GM23338 (cell line): ENCODE measurements around the gene GPD2. TPM values are rescaled to one million over a fixed set of nuclear protein-coding genes. Genes with fewer than 3 reads are reported as not detected.

Source experiments
- ATAC-seq: fragments of 200-7000 bp; cut with Tn5 transposase; 3 replicates; pipeline ENCODE4 v1.9.1; 2020
- DNase-seq: peaks from one replicate; pipeline ENCODE4 v3.0.0-alpha.2; 2015; ENCODE audit warnings: low spot score
- H2AFZ ChIP-seq: fragments of 200-600 bp; sonication (generic); 2 replicates; pipeline ENCODE4 v1.8.0; 2016; ENCODE audit warnings: antibody characterized with exemption, mild to moderate bottlenecking, moderate library complexity
- H3F3A ChIP-seq: fragments of 200-600 bp; sonication (generic); replicated peaks from 2 replicates; pipeline ENCODE4 v1.8.0; 2017; ENCODE audit warnings: antibody characterized with exemption, mixed run types, low read depth
- H3K27ac ChIP-seq: fragments of 200-600 bp; sonication (generic); 2 replicates; pipeline ENCODE4 v1.6.1; 2016; ENCODE audit warnings: low read depth
- H3K27me3 ChIP-seq: fragments of 200-600 bp; sonication (generic); 2 replicates; pipeline ENCODE4 v1.8.0; 2016; ENCODE audit warnings: mild to moderate bottlenecking, mixed run types, moderate library complexity; ENCODE audit not compliant: insufficient read depth
- H3K36me3 ChIP-seq: fragments of 200-600 bp; sonication (generic); 2 replicates; pipeline ENCODE4 v1.8.0; 2016; ENCODE audit warnings: mild to moderate bottlenecking; ENCODE audit not compliant: insufficient read depth
- H3K4me1 ChIP-seq: fragments of 200-600 bp; sonication (generic); 2 replicates; pipeline ENCODE4 v1.8.0; 2016; ENCODE audit warnings: mild to moderate bottlenecking, moderate library complexity; ENCODE audit not compliant: insufficient read depth
- H3K4me2 ChIP-seq: fragments of 200-600 bp; sonication (generic); 2 replicates; pipeline ENCODE4 v1.7.1; 2017; ENCODE audit warnings: mixed run types
- H3K4me3 ChIP-seq: fragments of 200-600 bp; sonication (generic); 2 replicates; pipeline ENCODE4 v1.6.1; 2016; ENCODE audit warnings: mixed run types
- H3K79me2 ChIP-seq: fragments of 200-600 bp; sonication (generic); replicated peaks from 2 replicates; pipeline ENCODE4 v1.8.0; 2017; ENCODE audit warnings: mild to moderate bottlenecking; ENCODE audit not compliant: insufficient read depth
- H3K9me2 ChIP-seq: fragments of 200-600 bp; sonication (generic); 2 replicates; pipeline ENCODE4 v1.8.0; 2017; ENCODE audit not compliant: insufficient read depth
- H4K20me1 ChIP-seq: fragments of 200-600 bp; sonication (generic); replicated peaks from 2 replicates; pipeline ENCODE4 v1.8.0; 2017; ENCODE audit warnings: mild to moderate bottlenecking; ENCODE audit not compliant: insufficient read depth
- H3K27ac Mint-ChIP-seq: 2 replicates; pipeline ENCODE4 v1.8.0; 2020; ENCODE audit warnings: inconsistent platforms, mild to moderate bottlenecking, moderate library complexity, mixed read lengths
- H3K27me3 Mint-ChIP-seq: 3 replicates; pipeline ENCODE4 v1.8.0; 2022; ENCODE audit warnings: low read depth, mild to moderate bottlenecking, moderate library complexity, mixed read lengths, inconsistent platforms; ENCODE audit not compliant: insufficient read depth, poor library complexity
- H3K36me3 Mint-ChIP-seq: 3 replicates; pipeline ENCODE4 v1.8.0; 2021; ENCODE audit warnings: low read depth, mild to moderate bottlenecking, inconsistent platforms, moderate library complexity, mixed read lengths
- H3K4me1 Mint-ChIP-seq: 3 replicates; pipeline ENCODE4 v1.8.0; 2020; ENCODE audit warnings: mild to moderate bottlenecking, inconsistent platforms, mixed read lengths
- H3K4me3 Mint-ChIP-seq: 3 replicates; pipeline ENCODE4 v1.8.0; 2021; ENCODE audit warnings: moderate library complexity, mild to moderate bottlenecking, inconsistent platforms, mixed read lengths
- H3K9me3 Mint-ChIP-seq: 3 replicates; pipeline ENCODE4 v1.8.0; 2020; ENCODE audit warnings: moderate library complexity, mild to moderate bottlenecking, inconsistent platforms, mixed read lengths
- CREB1 ChIP-seq: fragments of 250-450 bp; sonication (Bioruptor Pico); IDR thresholded peaks from 2 replicates; pipeline ENCODE4 v1.5.0; 2020; ENCODE audit warnings: low read depth, mild to moderate bottlenecking, moderate library complexity
- EZH2 ChIP-seq: fragments of 200-600 bp; sonication (generic); IDR thresholded peaks from one replicate; pipeline ENCODE4 v1.8.0; 2017; ENCODE audit warnings: antibody characterized with exemption, mild to moderate bottlenecking, low read depth; ENCODE audit not compliant: unreplicated experiment
- EZH2phosphoT487 ChIP-seq: fragments of 200-600 bp; sonication (generic); IDR thresholded peaks from one replicate; pipeline ENCODE4 v1.8.1; 2018; ENCODE audit warnings: antibody characterized with exemption; ENCODE audit not compliant: unreplicated experiment
- POLR2AphosphoS5 ChIP-seq: IDR thresholded peaks from 2 replicates; pipeline ENCODE4 v1.6.1; 2016; ENCODE audit warnings: antibody characterized with exemption, low read depth
- STAT1 ChIP-seq: IDR thresholded peaks from one replicate; pipeline ENCODE4 v1.6.1; 2016; ENCODE audit warnings: antibody characterized with exemption; ENCODE audit not compliant: unreplicated experiment
- ZNF114 ChIP-seq: fragments of 250-450 bp; sonication (Bioruptor Pico); IDR thresholded peaks from 2 replicates; pipeline ENCODE4 v1.5.0; 2020; ENCODE audit warnings: mild to moderate bottlenecking, moderate library complexity
- ZNF331 ChIP-seq: fragments of 250-450 bp; sonication (Bioruptor Pico); IDR thresholded peaks from 2 replicates; pipeline ENCODE4 v1.5.0; 2020; ENCODE audit warnings: low read depth, mild to moderate bottlenecking, moderate library complexity
- polyA plus RNA-seq: library from polyadenylated mRNA; unstranded; fragments of >200 nt; fragmentation: Nextera tagmentation; extraction: Ambion mirVana; gene quantifications from 2 replicates; pipeline ENCODE4 v1.2.1, GENCODE V29; 2016
- total RNA-seq: library from RNA; depleted of rRNA; stranded (reverse); fragments of >200 nt; shearing (Covaris generic); gene quantifications from 2 replicates; pipeline ENCODE4 v1.2.3, GENCODE V29; 2014
- TF ChIP-seq, protein P1 (sequence below): IDR thresholded peaks from one replicate; pipeline ENCODE4 v1.6.1; 2018; ENCODE audit warnings: antibody characterized with exemption; ENCODE audit not compliant: unreplicated experiment
- TF ChIP-seq, protein P2 (sequence below): fragments of 250-450 bp; sonication (Bioruptor Pico); IDR thresholded peaks from 2 replicates; pipeline ENCODE4 v1.5.0; 2020; ENCODE audit warnings: mild to moderate bottlenecking, moderate library complexity
- TF ChIP-seq, protein P3 (sequence below): IDR thresholded peaks from 2 replicates; pipeline ENCODE4 v1.6.1; 2016; ENCODE audit warnings: antibody characterized with exemption

GPD2 gene
- total and polyA plus RNA-seq, 2 experiments from 2014 or later: 9.4 to 67.4 TPM

DNA sequence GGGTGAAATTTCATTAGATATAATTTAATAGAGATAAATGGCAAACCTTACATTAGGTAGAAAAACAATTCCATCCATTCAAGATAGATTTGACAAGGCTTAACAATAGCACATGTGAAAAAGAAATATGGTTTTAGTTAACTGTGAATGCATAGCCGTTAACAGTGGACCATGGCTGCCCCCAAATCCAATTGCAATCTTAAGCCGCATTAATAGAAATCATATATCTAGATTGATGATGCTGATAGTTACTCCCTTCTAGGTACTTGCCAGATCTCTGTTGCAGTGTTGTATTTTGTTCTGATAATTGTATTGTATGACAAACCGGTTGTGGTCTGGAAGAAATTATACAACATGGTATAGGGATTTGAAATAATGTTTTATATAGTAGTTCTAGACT lies 139.8 kb downstream of the GPD2 start (continued):
- no peak for TF ChIP-seq CREB1 (CRISPR knock-in tag)
- TF ChIP-seq POLR2AphosphoS5: no peak
- TF ChIP-seq EZH2: no peak
- TF ChIP-seq, protein P1, sequence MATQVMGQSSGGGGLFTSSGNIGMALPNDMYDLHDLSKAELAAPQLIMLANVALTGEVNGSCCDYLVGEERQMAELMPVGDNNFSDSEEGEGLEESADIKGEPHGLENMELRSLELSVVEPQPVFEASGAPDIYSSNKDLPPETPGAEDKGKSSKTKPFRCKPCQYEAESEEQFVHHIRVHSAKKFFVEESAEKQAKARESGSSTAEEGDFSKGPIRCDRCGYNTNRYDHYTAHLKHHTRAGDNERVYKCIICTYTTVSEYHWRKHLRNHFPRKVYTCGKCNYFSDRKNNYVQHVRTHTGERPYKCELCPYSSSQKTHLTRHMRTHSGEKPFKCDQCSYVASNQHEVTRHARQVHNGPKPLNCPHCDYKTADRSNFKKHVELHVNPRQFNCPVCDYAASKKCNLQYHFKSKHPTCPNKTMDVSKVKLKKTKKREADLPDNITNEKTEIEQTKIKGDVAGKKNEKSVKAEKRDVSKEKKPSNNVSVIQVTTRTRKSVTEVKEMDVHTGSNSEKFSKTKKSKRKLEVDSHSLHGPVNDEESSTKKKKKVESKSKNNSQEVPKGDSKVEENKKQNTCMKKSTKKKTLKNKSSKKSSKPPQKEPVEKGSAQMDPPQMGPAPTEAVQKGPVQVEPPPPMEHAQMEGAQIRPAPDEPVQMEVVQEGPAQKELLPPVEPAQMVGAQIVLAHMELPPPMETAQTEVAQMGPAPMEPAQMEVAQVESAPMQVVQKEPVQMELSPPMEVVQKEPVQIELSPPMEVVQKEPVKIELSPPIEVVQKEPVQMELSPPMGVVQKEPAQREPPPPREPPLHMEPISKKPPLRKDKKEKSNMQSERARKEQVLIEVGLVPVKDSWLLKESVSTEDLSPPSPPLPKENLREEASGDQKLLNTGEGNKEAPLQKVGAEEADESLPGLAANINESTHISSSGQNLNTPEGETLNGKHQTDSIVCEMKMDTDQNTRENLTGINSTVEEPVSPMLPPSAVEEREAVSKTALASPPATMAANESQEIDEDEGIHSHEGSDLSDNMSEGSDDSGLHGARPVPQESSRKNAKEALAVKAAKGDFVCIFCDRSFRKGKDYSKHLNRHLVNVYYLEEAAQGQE: no peak

GRCh38 chr2:156580501-156580900 lies 144.3 kb downstream of the GPD2 start:
- no peak for ATAC-seq
- H3K79me2 ChIP-seq: no peaks in the 10 kb centered on the region
- H3K4me1 ChIP-seq: no peaks in the 10 kb centered on the region
- no peak overlapping the region for H3K4me3 ChIP-seq
- Mint-ChIP-seq H3K27ac (no peak overlapping the region), H3K27me3 (no peaks in the 10 kb centered on the region), H3K4me3 (no peak overlapping the region), H3K36me3 (no peaks in the 10 kb centered on the region), H3K9me3 (no peaks in the 10 kb centered on the region), H3K4me1 (peaks cover 15% of the 10 kb centered on the region)
- DNase-seq: no peak
- no peak overlapping the region for H3K4me2 ChIP-seq
- H3F3A ChIP-seq: no peaks in the 10 kb centered on the region
- no peaks in the 10 kb centered on the region for H3K9me2 ChIP-seq
- no peak overlapping the region for H3K27ac ChIP-seq
- no peak overlapping the region for H2AFZ ChIP-seq
- H3K27me3 ChIP-seq: no peaks in the 10 kb centered on the region
- H4K20me1 ChIP-seq: no peaks in the 10 kb centered on the region
- H3K36me3 ChIP-seq: no peaks in the 10 kb centered on the region
- TF ChIP-seq EZH2phosphoT487 (no peak), EZH2 (no peak), STAT1 (no peak), POLR2AphosphoS5 (no peak), ZNF114 (CRISPR knock-in tag) (no peak), ZNF331 (CRISPR knock-in tag) (no peak)
- TF ChIP-seq, protein P2, sequence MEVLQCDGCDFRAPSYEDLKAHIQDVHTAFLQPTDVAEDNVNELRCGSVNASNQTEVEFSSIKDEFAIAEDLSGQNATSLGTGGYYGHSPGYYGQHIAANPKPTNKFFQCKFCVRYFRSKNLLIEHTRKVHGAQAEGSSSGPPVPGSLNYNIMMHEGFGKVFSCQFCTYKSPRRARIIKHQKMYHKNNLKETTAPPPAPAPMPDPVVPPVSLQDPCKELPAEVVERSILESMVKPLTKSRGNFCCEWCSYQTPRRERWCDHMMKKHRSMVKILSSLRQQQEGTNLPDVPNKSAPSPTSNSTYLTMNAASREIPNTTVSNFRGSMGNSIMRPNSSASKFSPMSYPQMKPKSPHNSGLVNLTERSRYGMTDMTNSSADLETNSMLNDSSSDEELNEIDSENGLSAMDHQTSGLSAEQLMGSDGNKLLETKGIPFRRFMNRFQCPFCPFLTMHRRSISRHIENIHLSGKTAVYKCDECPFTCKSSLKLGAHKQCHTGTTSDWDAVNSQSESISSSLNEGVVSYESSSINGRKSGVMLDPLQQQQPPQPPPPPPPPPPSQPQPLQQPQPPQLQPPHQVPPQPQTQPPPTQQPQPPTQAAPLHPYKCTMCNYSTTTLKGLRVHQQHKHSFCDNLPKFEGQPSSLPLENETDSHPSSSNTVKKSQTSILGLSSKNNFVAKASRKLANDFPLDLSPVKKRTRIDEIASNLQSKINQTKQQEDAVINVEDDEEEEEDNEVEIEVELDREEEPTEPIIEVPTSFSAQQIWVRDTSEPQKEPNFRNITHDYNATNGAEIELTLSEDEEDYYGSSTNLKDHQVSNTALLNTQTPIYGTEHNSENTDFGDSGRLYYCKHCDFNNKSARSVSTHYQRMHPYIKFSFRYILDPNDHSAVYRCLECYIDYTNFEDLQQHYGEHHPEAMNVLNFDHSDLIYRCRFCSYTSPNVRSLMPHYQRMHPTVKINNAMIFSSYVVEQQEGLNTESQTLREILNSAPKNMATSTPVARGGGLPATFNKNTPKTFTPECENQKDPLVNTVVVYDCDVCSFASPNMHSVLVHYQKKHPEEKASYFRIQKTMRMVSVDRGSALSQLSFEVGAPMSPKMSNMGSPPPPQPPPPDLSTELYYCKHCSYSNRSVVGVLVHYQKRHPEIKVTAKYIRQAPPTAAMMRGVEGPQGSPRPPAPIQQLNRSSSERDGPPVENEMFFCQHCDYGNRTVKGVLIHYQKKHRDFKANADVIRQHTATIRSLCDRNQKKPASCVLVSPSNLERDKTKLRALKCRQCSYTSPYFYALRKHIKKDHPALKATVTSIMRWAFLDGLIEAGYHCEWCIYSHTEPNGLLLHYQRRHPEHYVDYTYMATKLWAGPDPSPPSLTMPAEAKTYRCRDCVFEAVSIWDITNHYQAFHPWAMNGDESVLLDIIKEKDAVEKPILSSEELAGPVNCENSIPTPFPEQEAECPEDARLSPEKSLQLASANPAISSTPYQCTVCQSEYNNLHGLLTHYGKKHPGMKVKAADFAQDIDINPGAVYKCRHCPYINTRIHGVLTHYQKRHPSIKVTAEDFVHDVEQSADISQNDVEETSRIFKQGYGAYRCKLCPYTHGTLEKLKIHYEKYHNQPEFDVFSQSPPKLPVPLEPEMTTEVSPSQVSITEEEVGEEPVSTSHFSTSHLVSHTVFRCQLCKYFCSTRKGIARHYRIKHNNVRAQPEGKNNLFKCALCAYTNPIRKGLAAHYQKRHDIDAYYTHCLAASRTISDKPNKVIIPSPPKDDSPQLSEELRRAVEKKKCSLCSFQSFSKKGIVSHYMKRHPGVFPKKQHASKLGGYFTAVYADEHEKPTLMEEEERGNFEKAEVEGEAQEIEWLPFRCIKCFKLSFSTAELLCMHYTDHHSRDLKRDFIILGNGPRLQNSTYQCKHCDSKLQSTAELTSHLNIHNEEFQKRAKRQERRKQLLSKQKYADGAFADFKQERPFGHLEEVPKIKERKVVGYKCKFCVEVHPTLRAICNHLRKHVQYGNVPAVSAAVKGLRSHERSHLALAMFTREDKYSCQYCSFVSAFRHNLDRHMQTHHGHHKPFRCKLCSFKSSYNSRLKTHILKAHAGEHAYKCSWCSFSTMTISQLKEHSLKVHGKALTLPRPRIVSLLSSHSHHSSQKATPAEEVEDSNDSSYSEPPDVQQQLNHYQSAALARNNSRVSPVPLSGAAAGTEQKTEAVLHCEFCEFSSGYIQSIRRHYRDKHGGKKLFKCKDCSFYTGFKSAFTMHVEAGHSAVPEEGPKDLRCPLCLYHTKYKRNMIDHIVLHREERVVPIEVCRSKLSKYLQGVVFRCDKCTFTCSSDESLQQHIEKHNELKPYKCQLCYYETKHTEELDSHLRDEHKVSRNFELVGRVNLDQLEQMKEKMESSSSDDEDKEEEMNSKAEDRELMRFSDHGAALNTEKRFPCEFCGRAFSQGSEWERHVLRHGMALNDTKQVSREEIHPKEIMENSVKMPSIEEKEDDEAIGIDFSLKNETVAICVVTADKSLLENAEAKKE (CRISPR knock-in tag): no peak
- TF ChIP-seq, protein P3, sequence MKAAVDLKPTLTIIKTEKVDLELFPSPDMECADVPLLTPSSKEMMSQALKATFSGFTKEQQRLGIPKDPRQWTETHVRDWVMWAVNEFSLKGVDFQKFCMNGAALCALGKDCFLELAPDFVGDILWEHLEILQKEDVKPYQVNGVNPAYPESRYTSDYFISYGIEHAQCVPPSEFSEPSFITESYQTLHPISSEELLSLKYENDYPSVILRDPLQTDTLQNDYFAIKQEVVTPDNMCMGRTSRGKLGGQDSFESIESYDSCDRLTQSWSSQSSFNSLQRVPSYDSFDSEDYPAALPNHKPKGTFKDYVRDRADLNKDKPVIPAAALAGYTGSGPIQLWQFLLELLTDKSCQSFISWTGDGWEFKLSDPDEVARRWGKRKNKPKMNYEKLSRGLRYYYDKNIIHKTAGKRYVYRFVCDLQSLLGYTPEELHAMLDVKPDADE: no peak
